Type B pancreatic cell (in vitro differentiated cells): ENCODE measurements around the gene IGSF8. TPM values are rescaled to one million over a fixed set of nuclear protein-coding genes. Genes with fewer than 3 reads are reported as not detected.
A peak's percentile ranks its signal among the peaks of the same experiment; 100 is the strongest.

Source experiments
- DNase-seq: peaks from one replicate; pipeline ENCODE4 v3.0.0; 2021; ENCODE audit warnings: mixed read lengths; ENCODE audit not compliant: unreplicated experiment; ENCODE audit errors: extremely low spot score
- H3K27ac Mint-ChIP-seq: 2 replicates; pipeline ENCODE4 v1.8.0; 2021; ENCODE audit warnings: mild to moderate bottlenecking, mixed read lengths
- H3K27me3 Mint-ChIP-seq: 2 replicates; pipeline ENCODE4 v1.8.0; 2021; ENCODE audit warnings: mixed read lengths
- H3K36me3 Mint-ChIP-seq: 2 replicates; pipeline ENCODE4 v1.8.0; 2021; ENCODE audit warnings: mixed read lengths
- H3K4me1 Mint-ChIP-seq: one replicate; pipeline ENCODE4 v1.8.0; 2021; ENCODE audit warnings: mixed read lengths; ENCODE audit not compliant: unreplicated experiment
- H3K4me3 Mint-ChIP-seq: 2 replicates; pipeline ENCODE4 v1.8.0; 2021; ENCODE audit warnings: mild to moderate bottlenecking, mixed read lengths
- H3K9me3 Mint-ChIP-seq: 2 replicates; pipeline ENCODE4 v1.8.0; 2021; ENCODE audit warnings: mixed read lengths
- CTCF ChIP-seq: fragments of 200-600 bp; sonication (generic); conservative IDR thresholded peaks from 2 replicates; pipeline ENCODE4 v1.5.0; 2021; ENCODE audit warnings: antibody characterized with exemption, mild to moderate bottlenecking
- total RNA-seq: library from RNA; stranded (reverse); gene quantifications from 2 replicates; pipeline ENCODE4 v1.2.1, GENCODE V29; 2021; ENCODE audit warnings: low replicate concordance

IGSF8 gene
- total RNA-seq, 1 donor from 2014 or later, result 27.7 TPM

- H3K36me3 Mint-ChIP-seq, result no peaks in the 10 kb centered on the region
- no peak for DNase-seq
- peak overlapping the region; percentile 41 for H3K4me3 Mint-ChIP-seq
- peaks cover 56% of the 10 kb centered on the region for H3K4me1 Mint-ChIP-seq
- TF ChIP-seq CTCF, result peak; percentile 77
- H3K27me3 Mint-ChIP-seq, result peaks cover 7% of the 10 kb centered on the region
- no peaks in the 10 kb centered on the region for H3K9me3 Mint-ChIP-seq
- H3K27ac Mint-ChIP-seq, result peak overlapping the region; percentile 53
Observed at GRCh38 chr1:160108888-160109662, 10.7 kb upstream of the IGSF8 start.

- no peak for DNase-seq
- H3K27ac Mint-ChIP-seq, result no peak overlapping the region
- H3K4me1 Mint-ChIP-seq, result peaks cover 58% of the 10 kb centered on the region
- no peaks in the 10 kb centered on the region for H3K36me3 Mint-ChIP-seq
- no peak for TF ChIP-seq CTCF
- H3K4me3 Mint-ChIP-seq, result no peak overlapping the region
- no peaks in the 10 kb centered on the region for H3K9me3 Mint-ChIP-seq
- H3K27me3 Mint-ChIP-seq, result peaks cover 3% of the 10 kb centered on the region
Observed at GRCh38 chr1:160107512-160107911, 9.1 kb upstream of the IGSF8 start.

- TF ChIP-seq CTCF, result no peak
- Mint-ChIP-seq H3K36me3 (no peaks in the 10 kb centered on the region), H3K27ac (no peak overlapping the region), H3K4me1 (peaks cover 68% of the 10 kb centered on the region), H3K4me3 (no peak overlapping the region), H3K9me3 (no peaks in the 10 kb centered on the region), H3K27me3 (peaks cover 3% of the 10 kb centered on the region)
- DNase-seq, result no peak
Observed at GRCh38 chr1:160105155-160105554, 6.7 kb upstream of the IGSF8 start.

- peak overlapping the region; percentile 38 for H3K27ac Mint-ChIP-seq
- H3K4me3 Mint-ChIP-seq, result no peak overlapping the region
- H3K9me3 Mint-ChIP-seq, result no peaks in the 10 kb centered on the region
- H3K36me3 Mint-ChIP-seq, result no peaks in the 10 kb centered on the region
- peaks cover 3% of the 10 kb centered on the region for H3K27me3 Mint-ChIP-seq
- DNase-seq, result no peak
- TF ChIP-seq CTCF, result no peak
- peaks cover 65% of the 10 kb centered on the region for H3K4me1 Mint-ChIP-seq
Observed at GRCh38 chr1:160104486-160104885, 6.1 kb upstream of the IGSF8 start.

GRCh38 chr1:160103658-160104408, 5.4 kb upstream of the IGSF8 start:
- Mint-ChIP-seq H3K27ac (no peak overlapping the region), H3K27me3 (peaks cover under 1% of the 10 kb centered on the region), H3K4me1 (peaks cover 63% of the 10 kb centered on the region), H3K4me3 (no peak overlapping the region), H3K36me3 (no peaks in the 10 kb centered on the region), H3K9me3 (no peaks in the 10 kb centered on the region)
- TF ChIP-seq CTCF, result no peak
- no peak for DNase-seq
